Suprapubic skin (tissue), 4 donors: ENCODE results near the gene GASK1A. TPM values are rescaled to one million over a fixed set of nuclear protein-coding genes. Genes with fewer than 3 reads are reported as not detected.

Source experiments
- DNase-seq, 2 donors: peaks; one replicate each; pipeline ENCODE4 v3.0.0-alpha.2; 2019; ENCODE audit warnings: low spot score in 2 of 2
- H3K27ac ChIP-seq: fragments of 200-600 bp; sonication (generic); one replicate; pipeline ENCODE4 v1.5.1; 2019
- H3K27me3 ChIP-seq: fragments of 200-600 bp; sonication (generic); one replicate; pipeline ENCODE4 v1.5.1; 2019
- H3K36me3 ChIP-seq: fragments of 200-600 bp; sonication (generic); one replicate; pipeline ENCODE4 v1.5.1; 2019
- H3K4me1 ChIP-seq: fragments of 200-600 bp; sonication (generic); one replicate; pipeline ENCODE4 v1.5.1; 2019
- H3K4me3 ChIP-seq: fragments of 200-600 bp; sonication (generic); one replicate; pipeline ENCODE4 v1.5.1; 2019; ENCODE audit warnings: mild to moderate bottlenecking
- H3K9me3 ChIP-seq: fragments of 200-600 bp; sonication (generic); one replicate; pipeline ENCODE4 v1.5.1; 2019
- CTCF ChIP-seq, 2 donors: fragments of 200-600 bp in 1 of 2; fragments of 450-650 bp in 1 of 2; sonication (generic) in 1 of 2; IDR thresholded peaks; one replicate each; pipeline ENCODE4 v1.5.1; 2016 to 2019; ENCODE audit warnings: antibody characterized with exemption in 2 of 2, mild to moderate bottlenecking in 1 of 2, moderate library complexity in 1 of 2
- EP300 ChIP-seq: sonication (generic); formaldehyde crosslinking; IDR thresholded peaks from one replicate; pipeline ENCODE4 v1.6.1; 2017; ENCODE audit warnings: antibody characterized with exemption
- POLR2A ChIP-seq, 2 donors: fragments of 450-650 bp; IDR thresholded peaks; one replicate each; pipeline ENCODE4 v1.6.1; 2017; ENCODE audit warnings: antibody characterized with exemption in 2 of 2, mild to moderate bottlenecking in 2 of 2, moderate library complexity in 2 of 2
- POLR2AphosphoS5 ChIP-seq, 3 donors: sonication (generic); formaldehyde crosslinking; IDR thresholded peaks; one replicate each; pipeline ENCODE4 v1.6.1; 2017; ENCODE audit warnings: antibody characterized with exemption in 3 of 3
- WGBS: methylation state at CpG from one replicate; pipeline ENCODE4 v1.1.5; 2018; 5-methylcytosine and 5-hydroxymethylcytosine counted together
- total RNA-seq, 4 donors: library from RNA; depleted of rRNA; stranded (reverse); fragments of >200 nt; gene quantifications; one replicate each; pipeline ENCODE4 v1.1.0, GENCODE V29; 2016

Gene GASK1A
- total RNA-seq, 4 donors from 2014 or later: 1.5 to 8.2 (median 3.2) TPM

- 95% methylated on average over 3 of the region's 3 CpGs for WGBS
- no peak for TF ChIP-seq POLR2A (IDR thresholded peaks at IDR 0.05)
- no peak for TF ChIP-seq CTCF (IDR thresholded peaks at IDR 0.05)
- no peak for TF ChIP-seq POLR2AphosphoS5 (IDR thresholded peaks at IDR 0.05)
- no peak for TF ChIP-seq EP300
- Histone ChIP-seq H3K27me3 (no peaks in the 10 kb centered on the region), H3K4me3 (no peak overlapping the region), H3K27ac (no peak overlapping the region), H3K4me1 (no peaks in the 10 kb centered on the region), H3K9me3 (no peaks in the 10 kb centered on the region), H3K36me3 (no peaks in the 10 kb centered on the region)
- DNase-seq: no peak
These were observed 41.8 kb upstream of the GASK1A start for GRCh38 chr3:42937334-42937733.

DNA sequence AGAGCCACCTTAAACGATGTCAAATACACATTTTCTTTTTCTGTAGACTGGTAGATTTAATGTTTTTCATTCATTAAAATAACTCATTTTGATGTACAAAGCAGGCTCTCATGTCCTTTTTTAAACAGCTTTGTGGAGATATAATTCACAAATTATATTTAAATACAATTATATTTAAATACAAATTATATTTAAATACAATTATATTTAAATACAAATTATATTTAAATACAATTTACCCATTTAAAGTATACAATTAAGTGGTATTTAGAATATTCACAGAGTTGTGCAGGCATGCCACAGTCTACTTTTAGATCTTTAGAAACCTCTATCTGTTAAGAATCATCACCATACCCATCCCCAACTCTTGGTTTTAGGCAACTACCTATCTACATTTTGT is 36.4 kb upstream of the GASK1A start:
- no peak for TF ChIP-seq POLR2A (IDR thresholded peaks at IDR 0.05)
- no peak for TF ChIP-seq POLR2AphosphoS5 (IDR thresholded peaks at IDR 0.05)
- TF ChIP-seq CTCF (IDR thresholded peaks at IDR 0.05): no peak
- TF ChIP-seq EP300: no peak
- DNase-seq: no peak

DNA sequence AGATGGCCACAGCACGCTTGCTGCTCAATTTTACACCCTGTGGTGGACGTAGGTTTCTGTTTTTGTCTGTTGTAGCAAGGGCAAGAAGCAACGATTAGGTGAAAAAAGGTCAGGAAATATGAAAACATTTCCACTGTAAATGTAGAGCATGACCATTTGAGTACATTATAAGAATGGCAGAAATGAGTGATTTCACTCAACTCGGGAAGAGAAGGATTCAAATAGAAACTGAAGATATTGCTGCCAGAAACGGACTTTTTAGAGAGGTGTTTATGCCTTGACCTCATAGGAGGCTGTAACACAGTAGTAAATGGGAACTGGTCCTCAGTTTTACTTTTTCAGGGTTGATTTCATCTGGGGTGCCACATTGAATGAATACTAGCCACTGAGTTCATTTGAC is 33.1 kb upstream of the GASK1A start:
- Histone ChIP-seq H3K36me3 (no peaks in the 10 kb centered on the region), H3K4me1 (no peaks in the 10 kb centered on the region), H3K27me3 (no peaks in the 10 kb centered on the region), H3K27ac (no peak overlapping the region), H3K9me3 (no peaks in the 10 kb centered on the region), H3K4me3 (no peak overlapping the region)
- WGBS: 87% methylated on average over 5 of the region's 5 CpGs
- DNase-seq: no peak
- TF ChIP-seq POLR2AphosphoS5 (IDR thresholded peaks at IDR 0.05): no peak
- no peak for TF ChIP-seq POLR2A (IDR thresholded peaks at IDR 0.05)
- TF ChIP-seq EP300: no peak
- TF ChIP-seq CTCF (IDR thresholded peaks at IDR 0.05): no peak

More for the DNA sequence above, 36.4 kb upstream of the GASK1A start:
- no peak overlapping the region for H3K4me3 ChIP-seq
- no peak overlapping the region for H3K27ac ChIP-seq
- WGBS: 81% methylated on average over 1 of the region's 1 CpG
- H3K9me3 ChIP-seq: no peaks in the 10 kb centered on the region
- H3K36me3 ChIP-seq: no peaks in the 10 kb centered on the region
- H3K27me3 ChIP-seq: no peaks in the 10 kb centered on the region
- no peaks in the 10 kb centered on the region for H3K4me1 ChIP-seq

DNA sequence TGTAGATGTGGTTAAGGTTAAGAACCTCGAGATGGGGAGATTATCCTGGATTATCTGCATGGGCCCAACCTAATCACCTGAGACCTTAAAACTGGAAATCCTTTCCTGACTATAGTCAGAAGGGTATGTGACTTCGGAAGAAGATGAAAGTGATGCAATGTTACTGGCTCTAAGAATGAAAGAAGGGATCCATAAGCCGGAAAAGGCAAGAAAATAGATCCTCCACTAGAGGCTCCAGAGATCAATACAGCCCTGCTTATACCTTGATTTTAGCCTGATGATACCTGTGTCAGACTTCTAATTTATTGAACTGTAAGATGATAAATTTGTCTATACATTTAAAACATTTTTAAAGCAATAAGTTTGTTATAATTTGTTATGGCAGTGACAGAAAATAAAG is 21.5 kb upstream of the GASK1A start:
- H3K27ac ChIP-seq: no peak overlapping the region
- no peak for DNase-seq
- H3K4me3 ChIP-seq: no peak overlapping the region
- no peaks in the 10 kb centered on the region for H3K36me3 ChIP-seq
- TF ChIP-seq POLR2A (IDR thresholded peaks at IDR 0.05) (no peak), CTCF (IDR thresholded peaks at IDR 0.05) (no peak), EP300 (no peak), POLR2AphosphoS5 (IDR thresholded peaks at IDR 0.05) (no peak)
- WGBS: 77% methylated on average over 3 of the region's 3 CpGs
- H3K4me1 ChIP-seq: no peaks in the 10 kb centered on the region
- H3K27me3 ChIP-seq: no peaks in the 10 kb centered on the region
- no peaks in the 10 kb centered on the region for H3K9me3 ChIP-seq

GRCh38 chr3:42960282-42960681 is 18.8 kb upstream of the GASK1A start:
- WGBS: 68% methylated on average over 5 of the region's 5 CpGs
- H3K36me3 ChIP-seq: no peaks in the 10 kb centered on the region
- DNase-seq: no peak
- H3K4me3 ChIP-seq: no peak overlapping the region
- H3K27me3 ChIP-seq: no peaks in the 10 kb centered on the region
- H3K9me3 ChIP-seq: no peaks in the 10 kb centered on the region
- H3K27ac ChIP-seq: no peak overlapping the region
- TF ChIP-seq POLR2A (IDR thresholded peaks at IDR 0.05): no peak
- no peak for TF ChIP-seq EP300
- TF ChIP-seq CTCF (IDR thresholded peaks at IDR 0.05): no peak
- TF ChIP-seq POLR2AphosphoS5 (IDR thresholded peaks at IDR 0.05): no peak
- no peaks in the 10 kb centered on the region for H3K4me1 ChIP-seq
